ENCODE measurements around the gene GPR107. TPM values are rescaled to one million over a fixed set of nuclear protein-coding genes. Genes with fewer than 3 reads are reported as not detected.

GPR107 gene
- polyA plus RNA-seq, 5 donors: 40.3 to 48.5 (median 45.3) TPM

GRCh38 chr9:130158001-130158400, 104.3 kb downstream of the GPR107 start:
- no peak for DNase-seq

GRCh38 chr9:130159057-130159456, 105.4 kb downstream of the GPR107 start:
- no peak for DNase-seq

- no peak for DNase-seq
Observed at GRCh38 chr9:130159915-130160670, 106.4 kb downstream of the GPR107 start.

GRCh38 chr9:130160862-130161470, 107.3 kb downstream of the GPR107 start:
- DNase-seq: no peak

- DNase-seq: no peak
Observed at GRCh38 chr9:130165579-130165978, 111.9 kb downstream of the GPR107 start.

GRCh38 chr9:130166399-130166798, 112.7 kb downstream of the GPR107 start:
- DNase-seq: no peak

- DNase-seq: no peak
Observed at GRCh38 chr9:130167927-130168326, 114.2 kb downstream of the GPR107 start.

- DNase-seq: no peak
Observed at GRCh38 chr9:130171226-130172148, 117.8 kb downstream of the GPR107 start.

- peak; percentile 75 to 78 for DNase-seq
Observed at GRCh38 chr9:130172161-130172857, 118.6 kb downstream of the GPR107 start, which contains the start of gene NCS1. Gene NCS1 (plus strand): TSS chr9:130172404. CDS start chr9:130172664, 260 bp downstream.

- DNase-seq: no peak
Observed at GRCh38 chr9:130172858-130173665, 119.4 kb downstream of the GPR107 start.

GRCh38 chr9:130173666-130173983, 119.9 kb downstream of the GPR107 start:
- DNase-seq: no peak

GRCh38 chr9:130174025-130174424, 120.3 kb downstream of the GPR107 start:
- DNase-seq: no peak

GRCh38 chr9:130174920-130175321, 121.2 kb downstream of the GPR107 start:
- no peak for DNase-seq

- DNase-seq: no peak
Observed at GRCh38 chr9:130175355-130175754, 121.6 kb downstream of the GPR107 start.

- DNase-seq: no peak
Observed at GRCh38 chr9:130176760-130177159, 123.1 kb downstream of the GPR107 start.

- no peak for DNase-seq
Observed at GRCh38 chr9:130177898-130178805, 124.4 kb downstream of the GPR107 start.

GRCh38 chr9:130179331-130179907, 125.7 kb downstream of the GPR107 start:
- DNase-seq: no peak

GRCh38 chr9:130180516-130180915, 126.8 kb downstream of the GPR107 start:
- DNase-seq: no peak

- DNase-seq: no peak
Observed at GRCh38 chr9:130181678-130182380, 128.1 kb downstream of the GPR107 start.
